SKM-1 treated with dmso at 0.1 percent for 144 hours (cell line): ENCODE data around the gene MAGI2.

Source experiments
- DNase-seq: peaks from one replicate; lab custom pipeline; 2025; ENCODE audit not compliant: unreplicated experiment; lab: John Stamatoyannopoulos, UW

MAGI2 gene

DNA sequence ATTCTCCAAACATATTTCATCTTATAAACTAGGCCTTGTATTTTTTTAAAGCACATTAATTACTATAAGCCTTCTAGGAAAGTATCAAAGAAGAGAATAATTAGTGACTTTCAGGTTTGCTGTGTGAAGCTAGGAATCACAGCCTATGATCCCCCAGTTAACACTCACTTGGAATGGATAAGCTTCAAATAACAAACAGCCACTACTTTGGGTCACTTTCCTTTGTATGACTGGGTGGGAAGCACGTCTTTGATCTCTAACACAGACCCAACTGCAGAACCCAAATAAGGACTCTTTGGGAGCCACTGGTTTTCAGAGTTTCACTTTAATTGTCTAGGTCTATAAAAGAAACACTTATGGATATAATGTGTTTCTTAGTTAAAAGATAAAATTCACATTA, 769.3 kb downstream of the MAGI2 start:
- DNase-seq: no peak

DNA sequence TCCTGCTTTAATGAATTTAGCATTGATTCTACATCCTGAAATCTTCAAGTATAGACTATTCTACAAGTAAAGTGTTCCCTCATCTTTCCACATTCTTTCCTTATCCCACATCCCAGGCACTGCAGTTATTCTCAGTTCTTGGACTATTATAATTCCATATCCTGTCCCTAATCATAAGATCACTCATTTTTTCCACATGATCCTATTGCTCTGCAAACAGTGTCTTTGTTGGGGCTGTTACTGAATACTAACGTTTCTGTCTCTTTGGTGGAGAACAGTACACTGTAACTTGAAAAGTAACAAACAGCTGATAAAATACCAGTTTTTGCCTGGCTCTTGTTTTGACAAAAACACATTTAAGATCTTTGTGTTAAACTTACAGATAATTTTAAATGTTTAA, 769.9 kb downstream of the MAGI2 start:
- no peak for DNase-seq

DNA sequence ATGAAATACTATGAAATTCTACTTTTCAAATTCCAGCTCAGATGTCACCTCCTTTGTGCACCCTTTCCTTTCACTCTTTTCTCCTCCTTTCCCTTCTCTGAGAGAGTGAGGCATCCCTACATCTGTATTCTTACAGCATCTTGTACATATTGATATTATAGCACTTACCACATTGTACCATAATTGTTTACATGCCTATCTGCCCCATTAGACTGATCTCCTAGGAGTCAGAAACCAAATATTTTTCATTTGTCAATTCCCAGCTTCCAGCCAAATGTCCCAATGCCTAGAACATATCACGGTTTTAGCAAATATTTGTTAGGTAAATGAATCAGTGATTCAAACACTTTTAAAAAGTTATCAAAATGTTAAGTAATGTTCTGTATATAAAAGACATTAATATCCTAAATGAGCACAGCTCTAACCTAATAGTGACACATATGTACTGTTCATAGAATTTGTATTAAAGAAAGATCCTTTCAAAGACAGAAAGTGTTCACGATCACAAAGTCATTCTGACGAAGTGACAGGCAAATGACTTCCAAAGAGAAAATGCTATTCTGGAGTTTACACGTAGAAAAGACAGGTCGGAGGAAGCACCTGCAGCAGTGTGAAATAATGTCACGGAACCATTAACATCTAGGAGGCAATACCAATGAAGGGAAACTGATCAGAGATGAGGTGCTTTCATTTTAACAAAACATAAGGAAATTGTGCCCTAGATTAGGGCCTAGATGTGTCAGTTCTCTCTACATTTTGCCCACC, 774.2 kb downstream of the MAGI2 start:
- DNase-seq: no peak

DNA sequence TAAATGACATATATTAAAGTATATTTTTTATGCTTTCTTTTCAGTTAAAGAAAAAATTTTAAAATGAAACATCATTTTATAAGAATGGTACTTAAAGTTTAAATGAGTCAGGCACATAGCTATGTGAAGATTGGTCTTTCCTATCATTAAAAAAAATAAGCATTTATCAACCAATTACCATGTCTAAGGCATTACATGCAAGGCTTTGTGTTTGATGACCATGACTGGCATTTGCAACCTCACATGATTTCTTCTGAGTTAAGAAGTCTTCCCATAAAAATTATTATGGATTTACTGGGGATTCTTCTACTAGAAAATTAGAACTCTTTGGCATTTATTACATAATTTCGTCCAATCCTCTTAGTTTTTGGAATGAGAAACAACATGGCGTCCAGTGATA, 776.1 kb downstream of the MAGI2 start:
- DNase-seq: no peak

DNA sequence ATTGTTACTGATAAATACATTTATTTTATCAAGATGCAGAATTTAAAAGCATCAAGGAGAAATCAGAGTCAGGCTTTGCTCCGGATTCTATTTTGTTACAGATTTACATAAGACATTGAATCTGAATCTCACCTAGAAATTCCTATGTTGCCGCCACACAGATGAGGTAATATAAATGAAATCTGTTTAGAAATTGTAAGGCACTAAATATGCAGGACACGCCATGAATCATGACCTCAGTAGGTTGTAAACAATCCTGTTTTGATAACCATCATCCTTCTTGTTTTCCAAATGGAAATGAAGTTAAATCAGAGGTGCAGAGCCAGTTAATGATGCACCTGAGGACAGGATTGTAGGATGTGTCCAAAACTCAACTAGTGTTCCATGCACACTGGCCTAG, 778.0 kb downstream of the MAGI2 start:
- DNase-seq: no peak

DNA sequence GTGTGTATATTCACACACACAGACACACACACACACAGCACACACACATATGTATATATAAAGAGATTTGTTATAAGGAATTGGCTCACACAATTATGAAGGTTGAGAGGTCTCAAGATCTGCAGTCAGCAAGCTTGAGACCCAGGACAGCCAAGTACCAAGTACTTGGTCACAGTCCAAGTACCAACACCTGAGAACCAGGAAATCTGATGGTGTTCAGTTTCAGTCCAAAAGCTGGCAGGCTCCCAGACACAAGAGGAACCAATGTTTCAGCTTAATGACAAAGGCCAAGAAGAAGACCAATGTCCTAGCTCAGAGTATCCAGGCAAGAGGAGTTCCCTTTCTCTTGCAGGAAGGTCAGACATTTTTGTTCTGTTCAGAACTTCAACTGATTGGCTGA, 780.2 kb downstream of the MAGI2 start:
- DNase-seq: no peak

DNA sequence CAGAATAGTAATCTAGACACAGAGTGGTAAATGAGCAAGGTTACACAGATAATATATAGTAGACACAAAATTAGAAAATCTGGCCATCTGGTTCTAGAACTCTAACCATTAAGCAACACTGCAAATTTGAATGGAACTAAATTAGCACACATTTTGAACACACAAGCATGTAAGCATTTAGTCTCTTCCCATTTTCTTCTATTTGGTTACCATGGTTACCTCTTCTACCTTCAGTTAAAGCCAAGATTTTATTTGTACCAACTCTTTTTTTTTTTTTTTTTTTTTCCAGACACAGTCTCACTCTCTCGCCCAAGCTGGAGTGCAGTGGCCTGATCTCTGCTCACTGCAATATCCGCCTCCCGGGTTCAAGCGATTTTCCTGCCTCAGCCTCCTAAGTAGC, 790.5 kb downstream of the MAGI2 start:
- DNase-seq: no peak

DNA sequence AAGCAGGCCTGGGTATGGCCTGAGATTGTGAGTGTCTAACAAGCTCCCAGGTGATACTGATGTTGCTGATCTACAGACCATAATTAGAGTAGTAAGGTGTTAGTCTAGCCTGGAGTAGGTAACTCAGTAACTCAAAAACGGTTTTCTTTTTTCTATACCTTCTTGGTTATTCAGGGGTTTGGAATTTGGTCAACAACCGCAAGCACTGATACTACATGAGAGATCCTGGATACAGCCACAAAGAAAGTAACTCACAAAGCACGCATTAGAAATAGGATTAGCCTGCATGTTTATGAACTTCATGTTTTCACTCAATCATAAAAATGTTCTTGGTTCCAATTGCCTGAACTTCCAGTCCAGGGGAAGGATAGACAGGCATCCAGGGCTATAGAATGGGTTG, 803.5 kb downstream of the MAGI2 start:
- no peak for DNase-seq

DNA sequence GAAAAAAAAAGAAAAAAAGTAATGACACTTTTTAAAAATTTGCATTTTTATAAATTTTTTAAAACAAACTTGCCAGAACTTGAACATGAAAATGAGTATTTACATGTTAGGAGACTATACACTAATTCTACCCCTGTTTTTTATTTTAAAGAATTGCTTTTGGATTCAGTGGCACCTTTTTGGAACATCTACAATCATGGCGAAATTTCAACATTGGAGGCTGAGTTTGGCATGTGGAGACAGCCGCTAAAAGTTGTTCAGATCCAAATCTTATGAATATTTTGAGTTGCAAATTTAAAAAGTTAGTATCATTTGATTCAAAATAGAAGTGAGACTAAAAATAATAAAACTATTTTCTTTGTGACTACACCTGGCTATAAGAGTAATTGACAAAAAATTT, 804.2 kb downstream of the MAGI2 start:
- no peak for DNase-seq

DNA sequence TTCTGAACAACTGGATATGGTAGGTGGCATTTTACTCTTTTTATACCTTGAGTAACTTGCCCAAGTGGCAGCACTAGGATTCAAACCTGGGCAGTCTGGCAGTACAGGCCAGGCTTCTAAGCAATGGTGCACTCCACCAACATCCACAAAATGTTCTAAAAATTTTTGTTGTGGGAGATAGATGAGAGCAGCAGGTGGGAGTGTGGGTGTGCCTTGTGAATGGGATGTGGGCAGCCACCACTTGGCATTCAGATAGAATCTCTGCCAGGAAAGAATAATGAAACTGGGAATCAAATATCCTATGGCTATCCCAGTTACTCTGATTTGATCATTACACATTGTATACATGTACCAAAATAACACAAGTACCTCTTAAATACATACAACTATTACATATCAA, 810.7 kb downstream of the MAGI2 start:
- no peak for DNase-seq

DNA sequence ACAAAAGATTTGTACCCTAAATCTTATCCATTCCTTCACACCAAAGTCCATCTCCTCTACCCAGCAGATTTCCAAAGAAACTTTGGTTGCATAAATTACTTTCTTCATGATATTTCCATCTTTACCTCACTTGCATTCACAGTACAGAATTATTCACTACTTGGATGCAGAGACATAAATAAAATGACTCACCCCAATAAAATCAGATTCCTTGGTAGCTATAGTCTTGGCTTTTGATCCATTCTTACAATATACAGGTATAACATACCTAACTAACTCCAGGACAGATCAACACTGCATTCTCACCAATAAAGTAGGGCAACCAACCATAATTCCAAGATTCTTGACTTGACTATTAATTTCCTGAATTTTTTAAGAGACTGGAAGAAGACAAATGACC, 815.1 kb downstream of the MAGI2 start:
- DNase-seq: no peak

DNA sequence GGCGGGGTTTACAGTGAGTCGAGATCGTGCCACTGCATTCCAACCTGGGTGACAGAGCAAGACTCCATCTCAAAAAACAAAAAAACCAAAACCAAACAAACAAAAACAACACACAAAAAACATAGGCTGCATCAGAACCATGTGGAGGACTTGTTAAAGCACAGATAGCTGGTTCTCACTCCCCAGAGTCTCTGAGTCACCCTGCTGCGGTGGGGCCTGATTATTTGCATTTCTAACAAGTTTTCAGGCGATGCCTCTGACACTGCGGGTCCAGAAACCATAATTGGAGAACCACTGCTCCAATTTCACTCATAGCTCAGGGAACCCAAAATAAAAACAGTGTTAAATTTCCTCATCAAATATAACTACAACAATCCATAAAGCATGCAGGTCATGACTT, 816.7 kb downstream of the MAGI2 start:
- no peak for DNase-seq

DNA sequence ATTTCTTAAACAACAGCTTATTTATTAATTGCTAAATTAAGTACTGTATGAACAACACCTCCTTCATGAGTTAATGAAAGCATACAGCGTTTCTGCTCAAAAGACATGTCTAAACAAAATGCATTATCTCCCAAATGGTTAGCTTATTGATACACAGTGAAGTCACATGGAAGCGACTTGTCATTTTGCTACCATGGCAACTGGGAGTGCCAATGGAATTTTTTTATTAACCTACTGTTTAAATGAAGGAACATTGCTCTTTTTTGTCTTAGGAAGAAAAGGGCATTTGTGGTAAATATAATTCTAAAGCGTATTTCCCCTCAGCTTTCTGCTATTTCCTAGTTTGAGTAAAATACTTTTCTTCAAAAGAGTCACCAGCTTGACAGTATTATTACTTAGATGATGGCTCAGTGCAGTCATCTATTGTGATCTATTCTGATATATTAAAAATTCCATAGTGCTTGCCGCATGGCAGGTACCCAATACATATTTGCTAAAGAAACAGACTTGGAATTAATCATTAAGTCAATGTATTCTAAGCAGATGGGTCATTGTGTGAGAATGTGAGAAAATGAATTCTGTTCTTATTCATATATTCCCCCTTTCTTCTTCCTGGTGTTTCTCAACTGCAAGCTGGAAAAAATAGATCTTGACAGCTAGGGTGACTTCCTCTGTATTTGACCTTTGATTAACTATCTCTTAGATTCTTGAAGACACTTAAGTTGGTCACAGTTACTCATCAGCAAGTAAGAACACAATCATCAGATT, 818.3 kb downstream of the MAGI2 start:
- no peak for DNase-seq

DNA sequence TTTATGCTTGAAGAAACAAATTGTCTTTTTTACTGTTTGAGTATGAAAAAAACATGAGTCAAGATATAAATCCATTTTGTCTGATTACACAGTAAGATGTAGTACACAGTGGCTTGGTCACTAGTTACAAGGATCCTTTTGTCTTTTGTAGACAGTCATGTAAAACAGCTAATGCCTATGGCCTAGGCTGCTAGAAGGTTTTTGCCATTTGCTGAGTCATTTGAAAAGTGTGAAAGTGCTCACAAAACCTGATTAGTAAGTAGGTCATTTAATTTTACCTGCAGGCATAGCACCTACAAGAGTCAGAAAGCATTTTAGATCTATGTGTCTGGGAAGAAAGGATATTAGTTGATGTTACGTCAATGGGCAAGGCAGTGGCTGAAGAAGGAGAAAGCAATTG, 819.4 kb downstream of the MAGI2 start:
- no peak for DNase-seq

DNA sequence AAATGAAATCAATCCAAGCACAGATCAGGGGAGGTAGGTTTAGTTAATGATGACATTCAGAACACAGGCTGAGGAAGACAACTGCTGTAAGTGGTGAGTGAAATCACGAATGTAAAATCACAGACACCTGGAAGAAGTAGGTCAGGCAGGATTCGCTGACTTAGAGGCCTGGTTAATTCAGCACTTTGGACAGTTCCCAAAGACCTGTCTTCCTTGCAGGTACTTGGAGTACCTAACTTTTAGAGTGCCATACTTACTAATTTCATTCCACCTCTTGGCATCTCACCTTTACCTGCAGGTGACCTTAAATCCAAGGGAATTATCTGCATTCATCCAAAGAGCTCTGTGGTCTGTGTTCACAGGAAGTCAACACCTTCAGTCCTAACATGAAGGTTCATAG, 832.5 kb downstream of the MAGI2 start:
- no peak for DNase-seq

DNA sequence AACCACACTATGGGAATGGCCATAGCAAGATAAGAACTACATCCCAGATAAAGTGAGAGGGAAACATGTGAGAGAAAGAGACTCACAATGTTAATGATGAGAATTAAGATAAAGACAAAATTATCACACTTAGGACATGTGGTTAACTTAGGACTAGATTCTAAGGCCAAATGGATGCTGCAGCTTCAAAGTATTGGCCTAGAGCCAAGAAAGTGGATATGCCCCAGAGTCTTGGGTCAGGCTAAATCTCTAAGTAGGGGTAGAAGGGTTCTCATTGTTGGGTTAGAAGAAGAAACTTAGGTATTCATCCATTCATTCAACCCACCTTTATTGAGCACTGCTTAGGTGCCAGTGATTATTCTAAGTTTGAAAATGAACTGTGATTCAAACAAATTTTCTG, 836.9 kb downstream of the MAGI2 start:
- no peak for DNase-seq

DNA sequence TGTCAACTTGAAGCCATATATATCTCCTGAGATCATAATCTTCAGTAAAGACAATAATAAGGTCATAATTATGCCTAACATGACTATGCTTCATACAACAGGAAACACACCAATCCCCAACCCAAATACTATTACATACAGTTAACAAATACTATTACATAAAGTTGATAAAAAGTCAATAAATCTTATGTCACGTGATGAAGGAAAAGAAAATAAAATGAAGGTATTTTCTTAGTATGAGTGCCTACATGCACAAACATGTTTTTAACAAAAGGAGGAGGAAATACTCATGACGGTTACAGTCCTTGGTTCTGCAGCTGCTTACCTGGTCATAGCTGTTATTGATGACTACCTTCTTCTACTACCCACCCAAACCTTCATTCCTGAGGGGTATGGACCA, 844.2 kb downstream of the MAGI2 start:
- DNase-seq: no peak

DNA sequence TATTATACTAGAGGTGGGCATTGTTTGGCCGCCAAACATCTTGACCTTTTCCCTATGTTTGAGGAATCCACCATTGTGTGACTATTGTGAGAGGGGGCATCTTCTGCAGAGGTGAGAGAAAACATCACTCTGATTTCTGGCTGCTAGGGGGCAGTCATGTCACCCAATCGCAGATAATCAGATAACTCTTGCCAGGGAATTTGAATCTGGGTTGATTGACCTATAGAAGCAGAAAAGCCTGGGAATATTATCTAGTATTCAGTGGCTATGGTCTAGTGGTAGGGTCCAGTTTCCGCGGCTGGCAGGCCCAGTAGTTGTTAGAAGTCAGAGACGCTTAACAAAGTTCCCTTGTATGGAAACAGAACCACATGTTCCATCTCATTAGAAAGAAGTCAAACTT, 846.4 kb downstream of the MAGI2 start:
- DNase-seq: no peak

DNA sequence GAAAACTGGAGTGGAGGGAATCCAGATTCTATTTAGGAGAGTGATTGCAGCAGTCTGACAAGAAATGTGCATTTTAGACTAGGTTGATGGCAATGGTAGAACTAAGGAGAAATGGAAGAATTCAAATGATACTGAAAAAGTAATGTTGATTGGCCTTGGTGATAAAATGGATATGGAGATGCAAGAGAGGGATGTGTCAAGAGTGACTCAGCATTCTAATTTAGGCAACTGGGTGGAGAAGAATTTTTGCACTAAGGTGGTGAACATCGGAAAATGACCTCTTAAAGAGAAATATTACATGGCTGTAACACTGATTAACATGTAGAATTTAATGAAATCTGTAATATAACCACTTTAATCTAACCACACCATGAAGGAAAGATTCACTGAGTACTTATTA, 848.3 kb downstream of the MAGI2 start:
- DNase-seq: no peak

DNA sequence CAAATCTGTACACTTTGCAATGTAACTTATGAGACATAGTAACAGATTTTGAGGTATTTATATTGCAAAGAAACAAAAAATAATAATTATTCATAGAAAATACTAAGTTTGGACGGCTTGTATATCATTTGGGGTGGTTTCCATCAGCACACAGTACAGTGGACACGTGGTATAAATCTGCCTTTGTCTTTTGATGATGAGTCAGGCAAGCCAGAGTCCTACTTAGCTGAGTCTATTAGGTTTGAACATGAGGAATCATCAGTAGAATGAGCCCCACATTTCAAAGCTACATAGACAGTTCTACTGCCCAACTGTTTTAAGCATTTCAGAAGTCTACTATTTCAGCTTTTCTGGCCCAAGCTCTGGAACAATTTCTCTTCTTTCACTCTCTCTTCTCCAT, 851.7 kb downstream of the MAGI2 start:
- no peak for DNase-seq

DNA sequence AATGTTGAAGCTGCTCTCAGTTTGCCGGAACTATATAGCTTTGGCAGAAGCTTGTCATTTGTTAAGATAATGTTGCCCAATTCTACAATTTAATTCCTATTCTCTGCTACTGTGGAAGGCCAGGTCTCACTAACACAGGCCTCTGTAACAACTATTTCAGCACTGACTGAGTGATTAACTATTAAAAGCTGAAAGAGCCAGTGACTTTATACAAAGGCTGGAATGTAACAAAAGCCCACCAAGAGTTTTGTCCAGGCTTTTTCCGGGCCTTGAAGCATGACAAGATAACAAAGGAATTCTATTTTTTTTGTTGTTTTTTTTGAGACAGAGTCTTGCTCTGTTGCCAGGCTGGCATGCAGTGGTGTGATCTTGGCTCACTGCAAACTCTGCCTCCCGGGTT, 859.3 kb downstream of the MAGI2 start:
- no peak for DNase-seq

DNA sequence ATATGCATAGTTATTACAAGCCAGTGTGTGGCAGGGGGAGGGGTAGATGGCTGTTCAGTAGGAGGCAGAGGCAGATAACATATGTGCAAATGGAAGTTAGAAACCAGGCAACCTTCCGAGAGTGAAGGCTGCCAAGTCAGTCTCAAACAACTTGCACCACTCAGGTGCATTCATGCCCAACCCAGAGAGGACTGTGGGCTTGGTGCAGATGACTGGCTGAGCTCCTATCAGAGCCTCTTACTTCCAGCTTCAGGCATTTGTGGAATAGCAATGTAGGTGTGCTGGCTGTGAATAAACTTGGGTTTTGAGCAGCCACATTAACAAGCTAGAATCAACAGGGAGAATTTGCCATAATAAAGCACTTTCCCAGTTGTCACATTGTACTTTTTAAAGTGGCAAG, 865.1 kb downstream of the MAGI2 start:
- DNase-seq: no peak
